GM12891 (cell line): ENCODE data around the gene NDFIP2.

Experiments used
- PAX5 ChIP-seq: IDR thresholded peaks from 2 replicates; pipeline ENCODE4 v1.6.1; 2011; ENCODE audit warnings: low read length, moderate library complexity, mild to moderate bottlenecking; ENCODE audit not compliant: insufficient read depth, severe bottlenecking
- POLR2A ChIP-seq: IDR thresholded peaks from 2 replicates; pipeline ENCODE4 v1.6.1; 2011; ENCODE audit warnings: low read depth, low read length, control low read depth
- POLR2AphosphoS5 ChIP-seq: IDR thresholded peaks from 2 replicates; pipeline ENCODE4 v1.6.1; 2011; ENCODE audit warnings: low read depth, low read length, control low read depth
- POU2F2 ChIP-seq: IDR thresholded peaks from 2 replicates; pipeline ENCODE4 v1.6.1; 2011; ENCODE audit warnings: low read depth, mild to moderate bottlenecking, control low read depth, low read length, moderate library complexity
- SPI1 ChIP-seq: IDR thresholded peaks from 2 replicates; pipeline ENCODE4 v1.6.1; 2011; ENCODE audit warnings: low read depth, low read length, control low read depth
- TAF1 ChIP-seq: IDR thresholded peaks from 2 replicates; pipeline ENCODE4 v1.6.1; 2011; ENCODE audit warnings: low read depth, low read length, control low read depth

GRCh38 chr13:79589603-79590393 is 108.8 kb downstream of the NDFIP2 start:
- TF ChIP-seq POLR2A = no peak
- TF ChIP-seq POLR2AphosphoS5 = no peak
- TF ChIP-seq POU2F2 = no peak
- TF ChIP-seq PAX5 = no peak
- no peak for TF ChIP-seq SPI1
- no peak for TF ChIP-seq TAF1
